Measurements from ENCODE around the gene CTIF. TPM values are rescaled to one million over a fixed set of nuclear protein-coding genes. Genes with fewer than 3 reads are reported as not detected.

The CTIF gene
- total RNA-seq, 1 donor from 2014 or later = 24.9 TPM

DNA sequence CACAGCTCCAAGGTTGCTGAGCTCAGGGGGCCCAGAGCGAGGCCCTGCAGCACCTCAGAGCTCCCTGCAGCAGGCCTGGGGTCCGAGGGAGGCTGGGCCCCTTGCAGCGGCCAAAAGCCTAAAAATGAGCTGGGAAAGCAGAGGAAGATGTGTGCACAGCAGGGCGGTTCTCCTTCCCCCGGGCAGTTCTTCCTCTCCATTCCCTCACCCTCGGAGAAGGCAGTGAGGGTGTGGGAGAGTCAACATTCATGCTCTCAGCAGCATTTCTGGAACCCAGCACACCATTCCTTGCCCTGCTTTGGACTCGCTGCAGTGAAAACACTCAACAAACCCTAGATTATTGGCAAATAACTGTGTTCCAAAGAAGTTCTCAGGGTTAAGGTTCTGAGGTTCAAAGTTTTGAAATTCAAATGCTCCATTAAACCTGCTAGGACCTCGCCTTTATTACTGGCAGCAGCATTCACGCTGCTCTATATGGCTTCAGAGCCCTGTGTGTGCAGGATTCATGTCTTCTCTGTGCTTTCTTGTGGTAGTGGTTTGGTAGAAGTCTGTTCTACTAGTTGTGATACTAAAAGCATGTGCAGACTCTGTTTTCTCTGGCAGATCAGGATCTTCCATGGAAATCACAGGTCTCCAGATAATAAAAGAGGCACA, 79.1 kb downstream of the CTIF start:
- DNase-seq (ENCODE audit: low read depth) = no peak

DNA sequence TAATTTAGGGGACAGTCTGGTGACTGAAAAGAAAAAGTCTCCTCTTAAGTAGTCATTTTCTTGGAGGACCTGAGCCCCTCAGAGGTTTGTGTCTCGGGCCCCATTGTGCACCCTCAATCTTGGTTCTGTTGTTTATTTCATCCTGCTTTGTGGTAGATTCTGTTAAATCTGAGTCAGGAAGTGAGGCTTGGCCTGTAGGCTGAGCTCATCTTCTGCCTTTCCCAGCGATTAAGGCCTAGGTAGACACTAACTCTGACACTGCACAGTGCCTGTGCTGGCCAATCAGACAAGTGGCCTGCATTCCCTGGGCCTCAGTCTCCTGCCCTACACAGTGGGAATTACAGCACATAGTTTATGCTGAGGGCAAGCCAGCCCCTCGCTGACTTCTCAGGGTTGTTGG, 80.2 kb downstream of the CTIF start:
- DNase-seq (ENCODE audit: low read depth) = no peak

DNA sequence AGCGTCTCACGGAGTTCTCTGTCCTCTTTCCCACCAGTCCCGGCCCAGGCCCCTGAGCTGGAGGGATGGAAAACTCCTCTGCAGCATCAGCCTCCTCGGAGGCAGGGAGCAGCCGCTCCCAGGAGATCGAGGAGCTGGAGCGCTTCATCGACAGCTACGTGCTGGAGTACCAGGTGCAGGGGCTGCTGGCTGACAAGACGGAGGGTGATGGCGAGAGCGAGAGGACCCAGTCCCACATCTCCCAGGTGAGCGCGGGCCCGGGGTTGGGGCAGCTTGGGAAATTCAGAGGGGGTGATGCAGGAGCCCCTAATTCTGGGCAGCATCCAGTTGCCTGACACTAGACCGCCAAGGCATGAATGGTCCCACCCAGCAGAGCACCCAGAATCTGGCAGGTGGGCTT, 80.7 kb downstream of the CTIF start:
- no peak for DNase-seq (ENCODE audit: low read depth)

DNA sequence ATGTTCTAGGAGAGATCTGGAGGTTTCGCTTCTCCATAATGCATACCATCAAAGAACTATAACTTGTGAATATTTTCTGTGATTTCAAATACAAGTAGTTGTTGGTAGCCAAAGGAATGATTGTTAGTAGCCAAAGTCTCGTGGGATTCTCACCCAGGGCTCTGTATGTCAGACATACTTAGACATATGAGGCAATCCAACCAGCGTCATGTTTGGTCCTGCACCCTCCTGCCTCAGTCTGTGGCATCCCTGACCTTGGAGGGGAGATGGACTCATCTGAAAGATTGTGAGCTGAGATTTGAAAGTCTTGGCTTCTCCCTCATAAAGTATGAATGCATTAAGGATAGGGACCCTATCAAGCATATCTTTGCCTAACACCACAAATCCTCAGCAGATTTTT, 81.2 kb downstream of the CTIF start:
- DNase-seq (ENCODE audit: low read depth) = no peak

DNA sequence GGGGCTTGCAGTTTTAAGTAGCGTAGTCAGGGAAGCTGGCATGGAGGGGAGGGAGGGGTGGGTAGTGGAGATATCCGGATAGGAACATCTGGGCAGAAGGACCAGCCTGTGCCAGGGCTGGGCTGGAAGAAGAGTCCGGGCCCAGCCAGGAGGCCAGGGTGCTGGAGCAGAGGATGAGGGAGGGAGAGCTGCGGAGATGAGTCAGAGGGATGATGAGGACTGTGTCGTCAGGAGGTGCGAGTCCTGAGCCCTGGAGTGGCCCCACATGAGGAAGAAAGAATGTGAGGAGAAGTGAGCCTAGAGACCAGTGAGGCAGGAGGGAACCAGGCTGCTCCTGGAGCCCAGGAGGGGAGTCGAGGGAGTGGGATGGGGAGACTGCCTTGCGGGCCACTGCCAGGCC, 82.4 kb downstream of the CTIF start:
- no peak for DNase-seq (ENCODE audit: low read depth)

DNA sequence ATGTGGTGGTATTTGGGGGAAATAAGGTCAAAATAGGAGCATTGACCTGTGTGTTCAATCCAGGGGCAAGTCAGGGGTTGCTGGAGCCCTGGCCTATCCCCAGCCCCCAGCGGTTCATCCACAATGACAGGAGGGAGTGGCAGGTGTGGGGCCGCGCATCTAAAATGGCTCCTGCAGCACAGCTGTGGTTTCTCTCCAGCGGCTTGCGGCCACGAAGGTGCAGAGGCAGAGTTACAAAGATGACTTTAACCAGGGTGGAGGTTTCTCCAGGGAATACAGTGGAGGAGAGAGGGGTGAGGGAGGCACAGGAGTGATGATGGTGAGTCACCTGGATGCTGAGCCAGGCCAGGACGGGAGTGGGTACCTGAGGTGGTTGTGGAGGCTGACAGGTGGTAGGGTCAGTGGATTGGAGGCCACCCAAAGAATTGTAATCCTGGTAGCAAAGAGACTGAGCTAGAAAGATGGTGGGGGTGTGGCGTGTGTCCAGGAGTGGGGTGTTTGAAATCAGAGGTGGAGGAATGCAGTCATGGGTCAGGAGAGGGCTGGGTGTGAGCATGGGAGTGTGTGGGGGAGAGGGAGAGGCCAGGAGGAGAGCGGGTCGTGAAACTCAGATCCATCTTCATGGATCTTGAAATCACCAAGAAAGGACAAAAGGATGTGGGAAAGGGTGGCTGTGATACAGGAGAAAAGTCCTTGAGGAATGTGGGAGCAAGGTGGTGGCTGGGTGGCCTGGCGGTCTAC, 83.2 kb downstream of the CTIF start:
- DNase-seq (ENCODE audit: low read depth) = no peak

DNA sequence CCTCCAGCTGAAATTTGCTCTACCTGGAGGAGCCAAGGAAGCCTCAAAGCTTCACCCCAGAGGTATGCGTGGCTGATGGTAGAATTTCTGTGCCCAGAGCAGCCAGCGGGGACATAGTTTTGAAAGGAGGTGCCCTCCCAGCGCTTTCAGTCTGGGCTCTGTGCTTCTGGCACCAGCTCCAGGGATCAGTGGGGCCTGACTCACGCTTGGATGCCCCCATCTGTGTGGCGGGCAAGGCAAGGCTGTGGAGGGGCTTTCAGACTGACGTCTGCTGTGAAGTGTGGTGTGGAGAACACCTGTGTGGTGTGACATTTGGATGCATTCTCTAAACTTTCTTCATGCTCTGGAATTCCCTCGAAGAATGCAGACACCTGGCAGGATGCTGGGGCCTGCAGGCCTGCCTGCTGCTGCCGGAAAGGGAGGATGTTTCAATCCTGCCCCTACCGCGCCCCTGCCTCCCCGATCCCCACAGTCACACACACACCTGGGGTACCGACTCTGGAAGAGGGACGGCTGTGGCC, 84.1 kb downstream of the CTIF start:
- no peak for DNase-seq (ENCODE audit: low read depth)

DNA sequence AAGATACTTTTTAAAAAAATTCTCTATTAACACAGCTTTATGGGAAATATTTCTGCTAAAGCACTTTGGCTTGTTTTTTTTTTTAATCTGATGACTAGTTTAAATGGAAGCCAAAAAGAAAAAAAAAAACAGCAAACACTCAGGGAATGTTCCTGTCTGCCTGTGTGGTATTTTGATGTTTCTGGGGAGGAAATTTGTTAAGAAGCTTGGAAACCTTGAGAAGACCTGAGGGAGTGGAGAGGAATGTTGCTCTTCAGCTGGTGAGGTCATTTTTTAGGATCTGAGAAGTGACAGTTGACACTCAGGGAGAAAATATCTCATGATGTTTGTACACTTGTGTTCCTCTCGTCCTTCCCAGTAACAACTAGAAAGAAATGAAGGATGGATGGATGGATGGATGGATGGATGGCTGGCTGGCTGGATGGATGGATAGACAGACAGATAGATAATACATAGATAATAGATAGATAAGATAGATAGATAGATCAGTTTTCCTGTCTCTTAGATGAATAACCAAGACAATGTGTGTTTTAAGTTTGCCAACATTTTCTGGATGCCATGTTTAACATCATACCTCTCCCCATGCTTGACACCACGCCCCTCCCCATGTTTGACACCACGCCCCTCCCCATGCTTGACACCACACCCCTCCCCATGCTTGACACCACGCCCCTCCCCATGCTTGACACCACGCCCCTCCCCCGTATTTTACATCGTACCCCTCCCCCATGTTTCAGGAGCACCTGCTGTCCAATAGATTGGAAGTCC, 84.8 kb downstream of the CTIF start:
- DNase-seq (ENCODE audit: low read depth) = peak; percentile 65

DNA sequence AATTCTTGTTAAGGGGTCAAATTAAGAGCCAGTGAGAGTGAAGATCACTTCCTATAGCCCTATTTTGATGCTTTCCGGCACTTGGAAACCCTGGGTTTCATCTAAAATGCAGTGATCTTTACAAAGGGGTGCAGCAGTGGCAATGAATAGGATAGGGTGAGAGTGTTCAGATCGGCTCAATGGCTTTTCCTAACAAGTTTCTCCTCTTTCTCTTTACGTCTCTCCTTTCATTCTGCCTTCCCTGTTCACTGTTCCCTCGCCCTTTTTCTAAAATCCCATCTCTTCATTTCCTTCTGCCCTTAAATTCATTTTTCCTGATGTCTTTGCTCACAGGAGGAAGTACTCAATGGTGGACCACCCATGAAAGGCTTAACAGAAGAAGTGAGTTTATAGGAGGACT, 86.0 kb downstream of the CTIF start:
- no peak for DNase-seq (ENCODE audit: low read depth)

DNA sequence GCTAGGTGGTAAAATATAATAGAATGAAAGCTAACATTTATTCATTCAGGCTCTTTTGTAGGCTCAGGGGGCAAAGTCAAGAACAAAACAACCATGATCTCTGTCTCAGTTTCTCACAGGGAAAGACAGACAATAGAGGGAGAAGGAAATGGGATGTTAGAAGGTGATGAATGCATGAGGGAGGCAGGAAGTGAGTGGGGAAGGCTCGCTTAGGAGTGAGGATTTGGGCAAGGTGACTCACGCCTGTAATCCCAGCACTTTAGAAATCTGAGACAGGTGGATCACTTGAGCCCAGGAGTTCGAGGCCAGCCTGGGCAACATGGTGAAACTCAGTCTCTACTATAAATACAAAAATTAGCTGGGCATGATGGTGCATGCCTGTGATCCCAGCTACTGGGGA, 88.4 kb downstream of the CTIF start:
- no peak for DNase-seq (ENCODE audit: low read depth)

DNA sequence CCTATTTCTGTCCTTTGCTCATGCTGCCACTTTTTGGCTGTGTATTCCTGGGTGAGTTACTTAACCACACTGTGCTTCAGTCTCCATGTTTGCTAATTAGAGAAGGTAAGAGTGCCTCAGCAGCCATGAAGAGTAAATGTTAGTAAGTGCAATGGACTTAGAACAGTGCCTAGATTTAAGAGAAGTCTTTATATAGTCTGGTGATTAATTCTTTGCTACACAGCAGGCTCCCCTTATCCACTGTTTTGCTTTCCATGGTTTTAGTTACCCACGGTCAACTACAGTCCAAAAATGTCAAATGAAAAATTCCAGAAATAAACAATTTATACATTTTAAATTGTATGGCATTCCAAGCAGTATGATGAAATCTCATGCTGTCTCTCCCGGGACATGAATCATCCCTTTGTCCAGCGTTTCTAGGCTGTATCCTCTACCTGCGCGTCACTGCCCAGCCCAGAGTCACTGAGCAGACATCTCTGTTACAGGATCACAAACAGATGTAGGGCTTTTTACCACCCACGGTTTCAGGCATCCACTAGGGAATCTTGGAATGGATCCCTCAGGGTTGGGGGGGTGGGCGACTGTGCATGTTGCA, 91.0 kb downstream of the CTIF start:
- peak; percentile 49 for DNase-seq (ENCODE audit: low read depth)

DNA sequence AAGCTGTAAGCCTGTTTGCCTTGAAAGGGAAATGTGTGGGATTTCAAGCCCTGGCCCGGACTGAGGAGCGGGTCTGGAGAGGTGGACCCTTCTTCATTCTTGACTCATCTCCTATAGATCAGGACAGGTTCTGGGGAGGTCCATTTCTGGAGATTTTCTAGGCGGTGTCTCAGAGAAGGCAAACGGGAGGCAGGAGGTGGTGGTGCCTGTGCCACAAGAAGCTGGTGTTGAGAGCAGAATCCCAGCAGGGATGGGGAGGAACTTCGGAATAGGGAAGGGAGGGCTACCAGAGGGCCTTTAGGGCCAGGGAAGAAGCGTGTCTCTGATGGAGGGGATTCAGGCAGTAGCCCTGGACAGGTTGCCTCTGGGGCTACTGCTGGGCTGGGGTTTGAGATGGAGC, 93.0 kb downstream of the CTIF start:
- no peak for DNase-seq (ENCODE audit: low read depth)

DNA sequence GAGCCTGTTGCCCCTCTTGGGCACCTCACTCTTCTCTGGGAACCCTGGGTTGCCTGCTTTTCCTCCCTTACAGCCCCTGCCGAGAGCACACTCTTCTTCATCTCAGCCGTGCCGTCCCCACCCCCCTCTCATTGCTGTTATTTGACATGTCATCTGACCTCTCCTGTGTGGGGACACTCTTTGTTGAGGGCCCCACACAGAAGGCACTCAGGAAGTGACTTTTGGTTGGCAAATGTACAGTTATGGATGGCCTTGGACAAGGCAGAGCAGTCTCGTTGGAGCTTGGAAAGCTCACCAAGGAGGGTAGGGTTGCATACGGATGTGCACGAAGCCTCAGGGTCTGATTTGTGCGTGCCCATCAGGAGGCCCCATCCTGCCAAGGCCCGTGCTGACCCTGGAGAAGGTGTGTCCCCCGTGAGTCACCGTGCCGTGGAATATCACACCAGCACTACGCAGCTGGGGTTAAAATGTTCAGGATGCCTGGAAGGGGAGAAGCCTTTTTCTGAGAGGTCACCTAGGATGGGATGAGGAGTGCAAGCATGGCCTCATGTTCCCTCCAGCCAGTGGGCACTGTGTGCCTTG, 93.9 kb downstream of the CTIF start:
- no peak for DNase-seq (ENCODE audit: low read depth)

DNA sequence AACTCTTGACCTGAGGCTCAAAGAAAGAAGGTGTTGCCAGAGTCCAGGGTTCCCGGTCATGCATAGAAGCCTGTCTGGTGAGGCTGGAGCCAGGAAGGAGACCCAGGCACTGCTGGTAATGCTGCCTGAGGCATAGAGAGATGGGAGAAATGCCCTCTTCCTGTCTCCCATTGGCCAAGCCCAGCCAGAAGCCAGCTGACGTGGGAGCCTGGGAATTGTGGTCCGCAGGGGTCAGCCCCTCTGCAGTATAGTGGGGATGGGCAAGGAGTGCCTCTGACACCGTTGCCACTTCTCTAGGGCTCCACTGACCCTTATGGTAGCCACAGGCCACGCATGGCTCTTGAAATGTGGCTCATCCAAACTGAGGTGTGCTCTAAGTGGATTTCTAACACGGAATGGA, 95.7 kb downstream of the CTIF start:
- DNase-seq (ENCODE audit: low read depth) = no peak

DNA sequence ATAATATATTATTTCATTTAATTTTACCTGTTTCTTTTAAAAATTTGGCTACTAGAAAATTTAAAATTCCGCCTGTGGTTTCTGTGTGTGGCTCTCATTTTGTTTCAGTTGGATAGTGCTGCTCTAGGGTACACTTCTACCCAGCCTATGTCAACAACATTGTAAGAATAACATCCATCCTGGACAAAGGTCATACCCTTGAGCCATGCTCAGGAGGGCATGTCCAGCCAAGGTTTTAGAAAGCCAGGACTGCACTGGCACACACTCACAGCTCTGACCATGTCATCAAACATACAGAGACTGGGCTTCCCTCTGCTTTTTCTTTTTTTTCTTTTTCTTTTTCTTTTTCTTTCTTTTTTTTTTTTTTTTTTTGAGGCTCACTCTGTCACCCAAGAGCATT, 96.1 kb downstream of the CTIF start:
- no peak for DNase-seq (ENCODE audit: low read depth)

DNA sequence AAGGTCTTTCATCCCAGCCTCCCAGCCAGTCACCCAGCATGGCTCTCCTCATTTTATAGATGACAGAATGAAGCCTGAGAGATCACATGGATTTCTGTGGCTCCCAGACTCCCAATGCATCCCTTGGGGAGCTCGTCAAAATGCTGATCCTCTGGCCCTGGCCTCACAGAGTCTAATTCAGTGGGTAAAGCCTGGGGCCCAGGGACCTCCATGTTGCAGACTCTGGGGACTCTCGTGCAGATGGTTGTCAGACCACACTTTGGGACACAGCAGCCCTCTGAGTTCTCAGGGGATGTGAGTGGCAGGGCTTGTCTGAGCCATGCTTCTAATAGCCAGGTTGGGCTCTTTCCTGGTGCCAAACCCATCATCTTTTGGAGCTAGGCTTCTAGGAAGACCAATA, 97.0 kb downstream of the CTIF start:
- no peak for DNase-seq (ENCODE audit: low read depth)

DNA sequence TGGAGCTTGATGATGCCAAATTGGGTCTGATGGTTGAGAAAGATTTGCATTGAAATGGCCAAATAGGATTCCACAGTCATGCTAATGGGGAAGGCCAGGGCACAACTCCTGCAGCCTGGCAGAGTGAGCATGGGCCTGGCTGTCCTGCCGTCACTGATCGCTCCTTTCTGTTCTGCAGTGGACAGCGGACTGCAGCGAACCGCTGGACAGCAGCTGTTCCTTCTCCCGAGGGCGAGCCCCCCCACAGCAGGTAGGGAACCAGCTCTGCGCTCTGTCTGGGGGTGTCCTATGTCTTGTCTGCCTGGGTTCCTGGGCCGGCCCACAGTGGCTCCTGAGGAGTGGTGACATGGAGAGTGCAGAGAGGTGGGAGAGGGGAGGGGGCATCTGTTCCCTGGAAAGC, 97.6 kb downstream of the CTIF start:
- no peak for DNase-seq (ENCODE audit: low read depth)

DNA sequence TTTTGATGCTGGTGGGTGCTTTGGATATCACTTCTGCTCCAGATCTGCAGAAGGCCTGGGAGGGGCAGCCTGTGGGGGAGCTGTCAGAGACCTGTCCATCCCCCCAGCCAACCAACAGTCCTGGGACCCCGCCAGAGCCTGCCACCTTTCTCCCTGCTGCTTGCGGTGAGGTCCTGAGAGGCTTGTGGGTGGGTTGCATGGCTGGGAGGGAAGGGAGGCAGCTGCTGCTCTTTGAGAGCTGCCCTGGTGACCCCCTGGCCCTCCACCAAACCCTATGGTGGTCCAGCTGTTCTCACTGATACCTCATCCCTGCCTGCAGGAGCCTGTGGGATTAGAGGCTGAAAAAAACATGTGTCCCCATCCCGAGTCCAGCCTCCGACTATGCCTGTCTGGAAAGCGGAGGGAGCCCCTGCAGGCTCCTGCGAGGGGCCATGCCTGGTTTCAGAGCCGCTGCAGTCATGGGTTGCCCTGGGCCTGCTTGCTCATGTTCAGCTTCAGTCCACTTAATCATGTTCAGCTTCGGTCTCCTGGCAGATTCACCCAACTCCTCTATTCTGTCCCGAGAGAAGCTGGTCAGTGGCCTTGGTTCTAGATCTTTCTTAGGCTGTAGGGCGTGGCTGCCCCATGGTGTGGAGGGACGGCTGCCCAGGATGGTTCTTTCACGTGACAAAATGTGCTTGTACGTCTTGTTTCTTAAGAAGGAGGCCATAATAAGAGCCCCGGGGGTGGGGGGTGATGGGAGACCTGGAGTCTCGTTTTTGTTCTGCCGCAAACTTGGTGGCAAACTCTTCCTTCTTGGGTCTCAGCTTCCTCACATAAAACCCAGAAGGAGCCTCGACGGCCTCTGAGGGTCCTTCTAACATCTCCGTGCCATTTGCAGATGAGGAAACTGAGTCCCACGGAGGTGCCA, 98.5 kb downstream of the CTIF start:
- peak; percentile 92 for DNase-seq (ENCODE audit: low read depth)

DNA sequence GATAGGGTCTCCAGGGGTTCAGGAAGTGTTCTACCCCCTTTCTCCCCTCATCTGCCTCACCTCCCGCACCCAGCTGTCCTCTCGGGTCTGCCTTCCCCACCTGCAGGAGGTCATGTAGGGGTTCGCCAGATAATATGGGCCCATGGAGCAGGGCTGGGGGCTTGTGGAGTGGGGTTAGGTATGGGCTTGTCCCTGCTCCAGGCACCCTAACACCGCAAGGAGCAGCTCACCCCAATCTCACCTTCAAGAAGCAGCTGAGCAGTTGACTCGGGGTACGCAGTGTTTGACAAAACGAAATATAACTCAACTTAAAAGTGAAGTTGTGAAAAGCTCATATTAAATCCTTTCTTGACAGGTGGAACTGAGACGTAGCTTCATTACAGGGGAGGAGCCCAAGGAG, 99.6 kb downstream of the CTIF start:
- no peak for DNase-seq (ENCODE audit: low read depth)

Measured in myocyte (in vitro differentiated cells).